ENCODE data around the gene VWA3B. TPM values are rescaled to one million over a fixed set of nuclear protein-coding genes. Genes with fewer than 3 reads are reported as not detected.

The VWA3B gene
- total and polyA plus RNA-seq, 2 donors (not counting 3 experiments of a cell fraction or from before 2014, with no cell fraction given) = not detected

DNA sequence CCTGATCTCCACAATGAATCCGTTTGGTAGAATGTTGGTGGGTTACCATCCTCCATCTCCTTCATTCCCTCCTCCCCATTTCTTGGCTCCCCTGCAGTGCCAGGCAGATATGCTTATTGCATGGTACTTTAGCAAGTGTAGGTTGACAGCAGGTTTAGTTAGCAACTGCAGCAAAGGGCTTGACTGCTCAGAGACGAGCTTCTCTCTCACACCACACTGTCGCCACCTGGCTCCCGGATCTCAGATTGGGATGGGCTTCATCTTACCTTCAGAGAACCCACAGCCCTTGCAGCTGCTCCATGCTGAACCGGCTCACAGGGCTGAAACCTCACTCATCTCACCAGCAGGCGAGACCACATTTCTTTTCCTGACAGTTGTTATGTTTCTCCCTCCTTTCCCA, 88.8 kb downstream of the VWA3B start:
- Histone ChIP-seq H3K4me3 (replicated peaks in 1 of 3; ENCODE audit: insufficient read depth in 1 of 3, low read depth in 1 of 3, low read length in 3 of 3) (no peak overlapping the region), H3K27ac (ENCODE audit: insufficient read depth, low read depth, low read length) (no peak overlapping the region), H3K9ac (replicated peaks; ENCODE audit: extremely low read depth, insufficient read depth, low read length) (no peak overlapping the region), H4K20me1 (replicated peaks; ENCODE audit: control insufficient read depth, extremely low read depth, insufficient read depth, low read length) (no peaks in the 10 kb centered on the region), H3K4me2 (ENCODE audit: insufficient read depth, low read length) (no peak overlapping the region), H3K27me3 (ENCODE audit: control insufficient read depth in 2 of 2, insufficient read depth in 2 of 2, low read length in 2 of 2) (peaks cover 6 to 19% of the 10 kb centered on the region in 2 experiments), H3K9me3 (replicated peaks; ENCODE audit: control insufficient read depth, insufficient read depth, low read length) (no peaks in the 10 kb centered on the region), H3K4me1 (ENCODE audit: control insufficient read depth, extremely low read depth, insufficient read depth, low read length) (no peaks in the 10 kb centered on the region), H3K9me1 (replicated peaks; ENCODE audit: control insufficient read depth, extremely low read depth, insufficient read depth, low read length) (no peaks in the 10 kb centered on the region), H3K36me3 (ENCODE audit: control insufficient read depth in 2 of 2, extremely low read depth in 1 of 2, insufficient read depth in 2 of 2, low read length in 2 of 2) (no peaks in the 10 kb centered on the region), H3K79me2 (ENCODE audit: control insufficient read depth, insufficient read depth, low read length) (no peaks in the 10 kb centered on the region), H2AFZ (ENCODE audit: low read depth, low read length) (no peak overlapping the region)
- ChIA-PET POLR2A (no interaction called here), CTCF (no interaction called here)
- dilution Hi-C loops (cut with MboI; ENCODE audit: extremely low pct_ligation_motif_present, low sequenced_read_pairs) = no loop called here
- BruUV-seq (replicated peaks) = no TSS peak
- FAIRE-seq (no peak), DNase-seq (ENCODE audit: low read depth, low spot score) (no peak)
- intact Hi-C loops (cut with micrococcal nuclease) = no loop called here
- no peak for TF ChIP-seq FOS (IDR thresholded peaks at IDR 0.05; ENCODE audit: borderline replicate concordance, insufficient read depth, low read length)
- TF ChIP-seq GATA2 (IDR thresholded peaks at IDR 0.05; ENCODE audit: insufficient read depth, insufficient read length, low read depth, low read length) = no peak
- no peak for TF ChIP-seq JUN (IDR thresholded peaks at IDR 0.05; ENCODE audit: borderline replicate concordance, insufficient read depth, insufficient read length, low read depth)
- no peak for TF ChIP-seq POLR2AphosphoS5 (IDR thresholded peaks at IDR 0.05; ENCODE audit: insufficient read depth, low read depth, low read length)
- no peak for TF ChIP-seq POLR2A (IDR thresholded peaks at IDR 0.05; ENCODE audit: low read depth, low read length)
- TF ChIP-seq, protein P1, sequence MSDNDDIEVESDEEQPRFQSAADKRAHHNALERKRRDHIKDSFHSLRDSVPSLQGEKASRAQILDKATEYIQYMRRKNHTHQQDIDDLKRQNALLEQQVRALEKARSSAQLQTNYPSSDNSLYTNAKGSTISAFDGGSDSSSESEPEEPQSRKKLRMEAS (IDR thresholded peaks at IDR 0.05; ENCODE audit: insufficient read depth, insufficient read length) = no peak
- no peak for TF ChIP-seq MYC (IDR thresholded peaks at IDR 0.05; ENCODE audit: low read depth, low read length)
- TF ChIP-seq, protein P2, sequence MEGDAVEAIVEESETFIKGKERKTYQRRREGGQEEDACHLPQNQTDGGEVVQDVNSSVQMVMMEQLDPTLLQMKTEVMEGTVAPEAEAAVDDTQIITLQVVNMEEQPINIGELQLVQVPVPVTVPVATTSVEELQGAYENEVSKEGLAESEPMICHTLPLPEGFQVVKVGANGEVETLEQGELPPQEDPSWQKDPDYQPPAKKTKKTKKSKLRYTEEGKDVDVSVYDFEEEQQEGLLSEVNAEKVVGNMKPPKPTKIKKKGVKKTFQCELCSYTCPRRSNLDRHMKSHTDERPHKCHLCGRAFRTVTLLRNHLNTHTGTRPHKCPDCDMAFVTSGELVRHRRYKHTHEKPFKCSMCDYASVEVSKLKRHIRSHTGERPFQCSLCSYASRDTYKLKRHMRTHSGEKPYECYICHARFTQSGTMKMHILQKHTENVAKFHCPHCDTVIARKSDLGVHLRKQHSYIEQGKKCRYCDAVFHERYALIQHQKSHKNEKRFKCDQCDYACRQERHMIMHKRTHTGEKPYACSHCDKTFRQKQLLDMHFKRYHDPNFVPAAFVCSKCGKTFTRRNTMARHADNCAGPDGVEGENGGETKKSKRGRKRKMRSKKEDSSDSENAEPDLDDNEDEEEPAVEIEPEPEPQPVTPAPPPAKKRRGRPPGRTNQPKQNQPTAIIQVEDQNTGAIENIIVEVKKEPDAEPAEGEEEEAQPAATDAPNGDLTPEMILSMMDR (IDR thresholded peaks at IDR 0.05; ENCODE audit: extremely low read depth in 1 of 2, insufficient read depth in 1 of 2, low read depth in 1 of 2, low read length in 2 of 2) = no peak
- TF ChIP-seq EZH2 (IDR thresholded peaks at IDR 0.05; ENCODE audit: borderline replicate concordance, low read depth, low read length, severe bottlenecking) = no peak

Measured in endothelial cell of umbilical vein (primary cell).